ENCODE measurements around the gene HDAC5.

Gene HDAC5

DNA sequence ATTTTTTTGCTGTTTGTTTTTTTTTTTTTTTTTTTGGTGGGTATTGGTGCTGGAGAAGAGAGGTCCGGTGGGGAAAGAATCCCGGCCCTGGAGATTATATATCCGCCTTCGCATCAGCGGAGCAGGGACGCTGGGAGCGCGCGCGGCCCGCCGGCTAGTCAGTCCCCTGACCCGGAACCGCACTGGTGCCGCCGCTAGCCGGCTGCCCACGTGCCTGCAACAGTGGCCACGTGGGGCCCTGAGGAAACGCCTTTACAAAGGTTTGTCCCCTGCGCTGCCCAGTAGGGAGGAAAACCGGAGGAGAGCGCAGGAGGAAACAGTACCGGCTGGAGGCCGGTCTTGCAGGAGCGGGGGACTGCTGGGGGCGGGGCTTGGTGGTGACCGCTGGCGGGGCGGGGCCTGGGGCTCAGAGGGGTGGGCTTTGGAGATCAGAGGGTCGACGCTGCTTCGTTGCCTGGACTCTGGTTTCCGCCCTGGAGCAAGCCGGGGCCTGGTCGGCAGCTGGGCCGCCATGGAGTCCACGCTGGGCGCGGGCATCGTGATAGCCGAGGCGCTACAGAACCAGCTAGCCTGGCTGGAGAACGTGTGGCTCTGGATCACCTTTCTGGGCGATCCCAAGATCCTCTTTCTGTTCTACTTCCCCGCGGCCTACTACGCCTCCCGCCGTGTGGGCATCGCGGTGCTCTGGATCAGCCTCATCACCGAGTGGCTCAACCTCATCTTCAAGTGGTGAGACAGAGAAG, 52.8 kb downstream of the HDAC5 start, which contains the start of gene G6PC3:
G6PC3 (plus strand) TSS at position 281 of the 743 bp plus-strand sequence; CDS start at position 512, 231 bp downstream.
- H3K4me3 ChIP-seq (replicated peaks; ENCODE audit: insufficient read depth, low read length): peak within 1 kb of the TSS; percentile 73
- TF ChIP-seq SPI1 (IDR thresholded peaks at IDR 0.05; ENCODE audit: borderline replicate concordance, low read depth) (peak; percentile 1; the same call in 1 of the 2 replicates), POLR2AphosphoS5 (IDR thresholded peaks at IDR 0.05; ENCODE audit: low read depth) (peak; percentile 82), GABPA (IDR thresholded peaks at IDR 0.05; ENCODE audit: low read depth) (peak; percentile 77)
- TF ChIP-seq, protein P1, sequence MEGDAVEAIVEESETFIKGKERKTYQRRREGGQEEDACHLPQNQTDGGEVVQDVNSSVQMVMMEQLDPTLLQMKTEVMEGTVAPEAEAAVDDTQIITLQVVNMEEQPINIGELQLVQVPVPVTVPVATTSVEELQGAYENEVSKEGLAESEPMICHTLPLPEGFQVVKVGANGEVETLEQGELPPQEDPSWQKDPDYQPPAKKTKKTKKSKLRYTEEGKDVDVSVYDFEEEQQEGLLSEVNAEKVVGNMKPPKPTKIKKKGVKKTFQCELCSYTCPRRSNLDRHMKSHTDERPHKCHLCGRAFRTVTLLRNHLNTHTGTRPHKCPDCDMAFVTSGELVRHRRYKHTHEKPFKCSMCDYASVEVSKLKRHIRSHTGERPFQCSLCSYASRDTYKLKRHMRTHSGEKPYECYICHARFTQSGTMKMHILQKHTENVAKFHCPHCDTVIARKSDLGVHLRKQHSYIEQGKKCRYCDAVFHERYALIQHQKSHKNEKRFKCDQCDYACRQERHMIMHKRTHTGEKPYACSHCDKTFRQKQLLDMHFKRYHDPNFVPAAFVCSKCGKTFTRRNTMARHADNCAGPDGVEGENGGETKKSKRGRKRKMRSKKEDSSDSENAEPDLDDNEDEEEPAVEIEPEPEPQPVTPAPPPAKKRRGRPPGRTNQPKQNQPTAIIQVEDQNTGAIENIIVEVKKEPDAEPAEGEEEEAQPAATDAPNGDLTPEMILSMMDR (IDR thresholded peaks at IDR 0.05; ENCODE audit: insufficient read depth, low read length): no peak
- no peaks in the 10 kb centered on the region for H3K27me3 ChIP-seq (ENCODE audit: insufficient read depth, poor library complexity, severe bottlenecking)
- peak within 1 kb of the TSS; percentile 81 for H3K27ac ChIP-seq (replicated peaks)
- peak; percentile 97 to 98 for DNase-seq (ENCODE audit: low read depth in 1 of 2, low spot score in 1 of 2)

DNA sequence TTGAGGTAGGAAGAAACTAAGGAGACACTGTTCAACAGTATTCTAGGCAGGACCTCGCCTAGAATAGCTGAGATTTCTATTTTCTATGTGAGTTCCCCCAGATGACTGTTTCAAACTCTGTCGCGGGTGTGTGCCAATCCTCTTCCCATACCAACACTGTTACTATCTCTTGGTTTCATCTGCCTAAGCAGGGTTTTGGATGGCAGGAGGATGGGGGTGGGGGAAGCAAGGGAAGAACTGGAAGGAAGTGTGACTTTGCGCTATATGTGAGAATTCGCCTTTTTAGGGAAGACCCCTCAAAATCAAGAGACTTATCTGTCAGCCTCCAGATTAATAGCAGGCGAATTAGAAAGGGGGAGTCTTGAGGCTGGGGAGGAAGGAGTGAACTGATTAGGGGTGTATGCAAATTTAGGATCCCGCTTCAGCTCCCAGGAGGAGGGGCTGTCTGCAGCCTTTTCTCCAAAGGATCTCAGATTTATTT, 53.4 kb downstream of the HDAC5 start:
- peak in 1 of 2 experiments; percentile 57 for DNase-seq (ENCODE audit: low read depth in 1 of 2, low spot score in 1 of 2)
- H3K27ac ChIP-seq (replicated peaks): peak overlapping the region; percentile 81

DNA sequence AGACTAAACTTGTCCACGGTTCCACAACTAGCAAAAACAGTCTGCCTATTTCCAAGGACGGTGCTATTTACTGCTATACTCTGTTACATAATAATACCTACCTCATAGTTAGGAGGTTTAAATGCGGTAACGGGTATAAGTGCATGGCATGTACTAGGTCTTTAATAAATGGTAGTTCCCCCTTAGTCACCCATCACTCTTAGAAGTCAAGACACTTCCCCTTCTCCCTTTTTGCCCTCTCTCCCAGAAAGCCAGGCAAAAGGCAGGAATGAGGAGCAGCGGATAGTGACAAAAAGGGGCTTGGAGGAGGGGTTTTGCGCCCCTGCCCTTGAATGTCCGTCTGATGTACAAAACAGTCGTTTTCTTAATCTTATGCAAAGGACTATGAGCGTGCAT, 55.9 kb downstream of the HDAC5 start:
- H3K4me3 ChIP-seq (replicated peaks; ENCODE audit: insufficient read depth, low read length): no peak overlapping the region
- H3K27me3 ChIP-seq (ENCODE audit: insufficient read depth, poor library complexity, severe bottlenecking): no peaks in the 10 kb centered on the region
- TF ChIP-seq REST (IDR thresholded peaks at IDR 0.05; ENCODE audit: insufficient replicate concordance, low read depth) (no peak), POLR2AphosphoS5 (IDR thresholded peaks at IDR 0.05; ENCODE audit: low read depth) (no peak), SPI1 (IDR thresholded peaks at IDR 0.05; ENCODE audit: borderline replicate concordance, low read depth) (peak; percentile 63; the same call in 1 of the 2 replicates), GABPA (IDR thresholded peaks at IDR 0.05; ENCODE audit: low read depth) (no peak)
- TF ChIP-seq, protein P1 (IDR thresholded peaks at IDR 0.05; ENCODE audit: insufficient read depth, low read length): no peak
- peak in 1 of 2 experiments; percentile 13 for DNase-seq (ENCODE audit: low read depth in 1 of 2, low spot score in 1 of 2)
- peak overlapping the region; percentile 96 for H3K27ac ChIP-seq (replicated peaks)

More for the DNA sequence above, 53.4 kb downstream of the HDAC5 start:
- peak overlapping the region; percentile 73 for H3K4me3 ChIP-seq (replicated peaks; ENCODE audit: insufficient read depth, low read length)
- H3K27me3 ChIP-seq (ENCODE audit: insufficient read depth, poor library complexity, severe bottlenecking): no peaks in the 10 kb centered on the region
- TF ChIP-seq POLR2AphosphoS5 (IDR thresholded peaks at IDR 0.05; ENCODE audit: low read depth): no peak
- peak; percentile 38; the same call in 1 of the 2 replicates for TF ChIP-seq SPI1 (IDR thresholded peaks at IDR 0.05; ENCODE audit: borderline replicate concordance, low read depth)

- TF ChIP-seq REST (IDR thresholded peaks at IDR 0.05; ENCODE audit: insufficient replicate concordance, low read depth): peak; percentile 60
- no peak for TF ChIP-seq SPI1 (IDR thresholded peaks at IDR 0.05; ENCODE audit: borderline replicate concordance, low read depth)
- TF ChIP-seq POLR2AphosphoS5 (IDR thresholded peaks at IDR 0.05; ENCODE audit: low read depth): peak; percentile 2; the same call in 1 of the 2 replicates
- peak; percentile 88 to 92 for DNase-seq (ENCODE audit: low read depth in 1 of 2, low spot score in 1 of 2)
- H3K4me3 ChIP-seq (replicated peaks; ENCODE audit: insufficient read depth, low read length): peak within 1 kb of the TSS; percentile 95
- peak within 1 kb of the TSS; percentile 96 for H3K27ac ChIP-seq (replicated peaks)
- no peaks in the 10 kb centered on the region for H3K27me3 ChIP-seq (ENCODE audit: insufficient read depth, poor library complexity, severe bottlenecking)
Measured at GRCh38 chr17:44066204-44066930, 57.1 kb downstream of the HDAC5 start, which contains the start of gene LSM12. Gene LSM12, minus strand, starts transcription at chr17:44066671. Its CDS starts 84 bp downstream, at chr17:44066587.
